CD14-positive monocyte (primary cell): ENCODE measurements around the gene RAB17. TPM values are rescaled to one million over a fixed set of nuclear protein-coding genes. Genes with fewer than 3 reads are reported as not detected.
A peak's percentile ranks its signal among the peaks of the same experiment; 100 is the strongest.

ENCODE experiments used
- DNase-seq, 3 donors: peaks; one replicate each; pipeline ENCODE4 v3.0.0-alpha.2; 2011 to 2022
- H2AFZ ChIP-seq: 2 replicates; pipeline ENCODE4 v1.6.0; 2012; ENCODE audit warnings: mild to moderate bottlenecking, low read depth, low read length, inconsistent platforms; ENCODE audit not compliant: insufficient read depth, poor library complexity, severe bottlenecking
- H3K27ac ChIP-seq, 2 donors: 1 replicate in 1 of 2; 2 replicates in 1 of 2; pipeline ENCODE4 v1.5.1; 2012 to 2013; ENCODE audit warnings: low read length in 2 of 2, control low read depth in 1 of 2, inconsistent platforms in 1 of 2, low read depth in 1 of 2, mild to moderate bottlenecking in 1 of 2
- H3K27me3 ChIP-seq, 2 donors: one replicate each; pipeline versions ENCODE4 v1.6.0 to v1.6.1; 2011 to 2013; ENCODE audit warnings: low read length in 2 of 2; ENCODE audit not compliant: control insufficient read depth in 2 of 2, insufficient read depth in 2 of 2
- H3K36me3 ChIP-seq, 2 donors: replicated peaks in 1 of 2; 1 replicate in 1 of 2; 2 replicates in 1 of 2; pipeline versions ENCODE4 v1.5.1 to v1.6.1; 2012 to 2013; ENCODE audit warnings: low read length in 2 of 2, control low read depth in 1 of 2, inconsistent platforms in 1 of 2, mild to moderate bottlenecking in 1 of 2; ENCODE audit not compliant: insufficient read depth in 2 of 2, control insufficient read depth in 1 of 2
- H3K4me1 ChIP-seq, 2 donors: 1 replicate in 1 of 2; 2 replicates in 1 of 2; pipeline versions ENCODE4 v1.5.1 to v1.6.1; 2012 to 2013; ENCODE audit warnings: low read length in 2 of 2, control low read depth in 1 of 2, inconsistent platforms in 1 of 2, mild to moderate bottlenecking in 1 of 2, moderate library complexity in 1 of 2; ENCODE audit not compliant: insufficient read depth in 2 of 2, control insufficient read depth in 1 of 2
- H3K4me2 ChIP-seq: replicated peaks from 2 replicates; pipeline ENCODE3; 2012; ENCODE audit warnings: low read length, moderate library complexity, mild to moderate bottlenecking; ENCODE audit not compliant: poor library complexity, severe bottlenecking; ENCODE audit errors: extremely low read depth
- H3K4me3 ChIP-seq, 3 experiments: fragments of 200-600 bp in 1 of 3; sonication (generic) in 1 of 3; replicated peaks in 1 of 3; 1 replicate in 2 of 3; 2 replicates in 1 of 3; pipeline ENCODE4 v1.5.1; 2011 to 2013; ENCODE audit warnings: low read length in 3 of 3, mild to moderate bottlenecking in 3 of 3, control low read depth in 2 of 3, low read depth in 2 of 3, inconsistent platforms in 1 of 3, moderate library complexity in 1 of 3
- H3K79me2 ChIP-seq: 2 replicates; pipeline ENCODE4 v1.6.0; 2012; ENCODE audit warnings: mild to moderate bottlenecking, control low read depth, inconsistent platforms, low read length, moderate library complexity; ENCODE audit not compliant: insufficient read depth
- H3K9ac ChIP-seq: 2 replicates; pipeline ENCODE4 v1.6.0; 2017; ENCODE audit warnings: low read length, mild to moderate bottlenecking; ENCODE audit not compliant: insufficient read depth, poor library complexity, severe bottlenecking
- H3K9me3 ChIP-seq, 2 donors: replicated peaks in 1 of 2; 1 replicate in 1 of 2; 2 replicates in 1 of 2; pipeline versions ENCODE4 v1.5.1 to v1.6.1; 2012 to 2013; ENCODE audit warnings: low read length in 2 of 2, control low read depth in 1 of 2; ENCODE audit not compliant: control insufficient read depth in 1 of 2, insufficient read depth in 1 of 2
- H4K20me1 ChIP-seq: 2 replicates; pipeline ENCODE4 v1.6.0; 2012; ENCODE audit warnings: mild to moderate bottlenecking, low read length, control low read depth, moderate library complexity; ENCODE audit not compliant: insufficient read depth
- H3K27ac Mint-ChIP-seq, 7 donors: one replicate each; pipeline ENCODE4 v1.8.0; 2020; ENCODE audit warnings: mild to moderate bottlenecking in 7 of 7, mixed read lengths in 7 of 7, moderate library complexity in 6 of 7, inconsistent platforms in 2 of 7
- H3K27me3 Mint-ChIP-seq, 3 donors: one replicate each; pipeline ENCODE4 v1.8.0; 2021 to 2022; ENCODE audit warnings: low read depth in 3 of 3, mild to moderate bottlenecking in 3 of 3, mixed read lengths in 3 of 3, moderate library complexity in 3 of 3, inconsistent platforms in 1 of 3
- H3K36me3 Mint-ChIP-seq, 2 donors: one replicate each; pipeline ENCODE4 v1.8.0; 2020; ENCODE audit warnings: mixed read lengths in 2 of 2, inconsistent platforms in 1 of 2, mild to moderate bottlenecking in 1 of 2
- H3K4me1 Mint-ChIP-seq: one replicate; pipeline ENCODE4 v1.8.0; 2020; ENCODE audit warnings: mild to moderate bottlenecking, mixed read lengths
- H3K4me3 Mint-ChIP-seq, 2 donors: one replicate each; pipeline ENCODE4 v1.8.0; 2020; ENCODE audit warnings: mild to moderate bottlenecking in 2 of 2, mixed read lengths in 2 of 2, moderate library complexity in 1 of 2
- H3K9me3 Mint-ChIP-seq, 7 donors: one replicate each; pipeline ENCODE4 v1.8.0; 2020 to 2022; ENCODE audit warnings: mixed read lengths in 7 of 7, mild to moderate bottlenecking in 6 of 7, moderate library complexity in 6 of 7, inconsistent platforms in 2 of 7
- CTCF ChIP-seq: fragments of 200-600 bp; IDR thresholded peaks from one replicate; pipeline ENCODE4 v1.8.0; 2022; ENCODE audit warnings: antibody characterized with exemption, mild to moderate bottlenecking
- WGBS: methylation state at CpG from one replicate; pipeline ENCODE4 v1.1.5; 2013; ENCODE audit warnings: missing lambda C conversion rate; ENCODE audit not compliant: insufficient coverage; 5-methylcytosine and 5-hydroxymethylcytosine counted together
- intact Hi-C, 2 donors: fragments of 100-400 bp; cut with micrococcal nuclease; formaldehyde crosslinking; loops; one replicate each; pipeline versions ENCODE4 v1.15.0 to v1.15.1; 2023
- polyA plus RNA-seq, 3 donors: library from polyadenylated mRNA; depleted of rRNA in 1 of 3; unstranded in 2 of 3; stranded (reverse) in 1 of 3; fragments of 300-500 nt in 2 of 3; fragments of >200 nt in 1 of 3; fragmentation: Illumina TruSeq in 2 of 3; gene quantifications; 1 replicate in 2 of 3; 2 replicates in 1 of 3; pipeline ENCODE4 v1.2.3, GENCODE V29; 2012 to 2021

The RAB17 gene
- polyA plus RNA-seq, 3 donors, result 0.13 to 0.35 TPM; not detected in 1

- Histone ChIP-seq H3K36me3 (no peaks in the 10 kb centered on the region), H3K79me2 (no peaks in the 10 kb centered on the region), H3K27ac (no peak overlapping the region), H3K9me3 (no peaks in the 10 kb centered on the region), H4K20me1 (no peaks in the 10 kb centered on the region), H3K27me3 (no peaks in the 10 kb centered on the region), H2AFZ (no peak overlapping the region), H3K9ac (no peak overlapping the region), H3K4me3 (no peak overlapping the region), H3K4me2 (no peak overlapping the region), H3K4me1 (peaks cover 0 to under 1% of the 10 kb centered on the region in 2 donors)
- Mint-ChIP-seq H3K27ac (no peak overlapping the region), H3K27me3 (peaks cover 3 to 6% (median 4%) of the 10 kb centered on the region in 3 donors), H3K4me1 (peaks cover 7% of the 10 kb centered on the region), H3K9me3 (no peaks in the 10 kb centered on the region), H3K36me3 (no peaks in the 10 kb centered on the region), H3K4me3 (no peak overlapping the region)
- 96% methylated on average over 4 of the region's 5 CpGs for WGBS
- no peak for TF ChIP-seq CTCF
- intact Hi-C loops, result no loop called here
- no peak for DNase-seq
These were observed 54.5 kb downstream of the RAB17 start for GRCh38 chr2:237536083-237536415.

DNA sequence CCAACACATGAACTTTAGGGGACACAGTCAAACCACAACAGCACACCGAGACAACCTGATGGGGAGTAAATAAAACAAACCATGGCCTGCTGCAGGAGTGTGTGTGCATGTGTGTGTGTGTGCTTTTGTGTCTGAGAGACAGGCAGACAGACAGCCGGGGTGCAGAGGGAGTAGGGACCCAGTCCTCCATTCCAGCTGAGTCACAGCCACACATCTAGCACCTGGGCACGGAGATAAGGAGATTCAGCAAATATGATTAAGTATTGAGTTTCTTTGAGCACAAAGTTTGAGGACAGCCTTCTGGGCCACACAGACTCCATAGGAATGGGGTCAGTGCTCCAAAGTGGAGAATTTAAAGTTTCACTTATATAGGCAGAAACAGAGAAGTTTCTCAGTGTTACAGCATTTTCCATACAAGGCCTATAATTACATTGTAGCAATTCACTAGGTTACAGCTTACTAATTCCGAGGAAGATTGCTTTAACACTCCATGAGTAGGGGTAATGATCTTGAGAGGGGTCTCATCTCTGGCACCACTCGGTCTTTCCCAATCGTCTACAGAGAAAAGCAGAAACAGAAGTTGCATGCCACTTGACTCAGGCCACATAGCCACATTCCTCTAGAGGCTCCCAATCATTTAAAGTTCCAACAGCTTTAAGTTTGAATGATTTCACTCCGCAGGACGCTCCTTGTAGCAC is 55.0 kb downstream of the RAB17 start:
- TF ChIP-seq CTCF, result no peak
- H3K27me3 ChIP-seq, result no peaks in the 10 kb centered on the region

More for the DNA sequence above, 55.0 kb downstream of the RAB17 start:
- Histone ChIP-seq H3K79me2 (no peaks in the 10 kb centered on the region), H3K36me3 (no peaks in the 10 kb centered on the region), H3K9ac (no peak overlapping the region), H4K20me1 (no peaks in the 10 kb centered on the region), H3K4me1 (peaks cover 0 to 5% of the 10 kb centered on the region in 2 donors), H3K27ac (no peak overlapping the region), H3K9me3 (no peaks in the 10 kb centered on the region), H3K4me3 (no peak overlapping the region), H2AFZ (no peak overlapping the region), H3K4me2 (no peak overlapping the region)
- no peaks in the 10 kb centered on the region for H3K36me3 Mint-ChIP-seq
- intact Hi-C loops, result no loop called here
- H3K9me3 Mint-ChIP-seq, result no peaks in the 10 kb centered on the region
- H3K4me3 Mint-ChIP-seq, result peak overlapping the region in 1 of 2 donors; percentile 53
- H3K27ac Mint-ChIP-seq, result no peak overlapping the region
- H3K4me1 Mint-ChIP-seq, result peaks cover 12% of the 10 kb centered on the region
- DNase-seq, result no peak
- H3K27me3 Mint-ChIP-seq, result peaks cover 3 to 4% (median 3%) of the 10 kb centered on the region in 3 donors
- 77% methylated on average over 4 of the region's 8 CpGs for WGBS
